Keratinocyte (primary cell): ENCODE measurements around the gene CPOX. TPM values are rescaled to one million over a fixed set of nuclear protein-coding genes. Genes with fewer than 3 reads are reported as not detected.

Experiments used
- DNase-seq: peaks from one replicate; pipeline ENCODE4 v3.0.0-alpha.2; 2011; ENCODE audit warnings: low read depth, missing footprints, low spot score
- FAIRE-seq: peaks from 2 replicates; lab custom pipeline; 2011; peaks lifted over from hg19 to GRCh38; lab: Jason Lieb, UNC
- H2AFZ ChIP-seq: 2 replicates; pipeline ENCODE4 v1.6.0; 2012; ENCODE audit warnings: low read length, control low read depth, inconsistent platforms; ENCODE audit not compliant: control insufficient read depth
- H3K27ac ChIP-seq: 2 replicates; pipeline ENCODE4 v1.5.1; 2011; ENCODE audit warnings: low read length; ENCODE audit not compliant: control insufficient read depth, insufficient read depth
- H3K27me3 ChIP-seq: 3 replicates; pipeline ENCODE4 v1.6.0; 2011; ENCODE audit warnings: low read length; ENCODE audit not compliant: control insufficient read depth, insufficient read depth; ENCODE audit errors: extremely low read depth
- H3K36me3 ChIP-seq, 2 experiments: 2 replicates in 1 of 2; 3 replicates in 1 of 2; pipeline ENCODE4 v1.5.1; 2011; ENCODE audit warnings: low read length in 2 of 2, mild to moderate bottlenecking in 1 of 2; ENCODE audit not compliant: control insufficient read depth in 2 of 2, insufficient read depth in 2 of 2; ENCODE audit errors: extremely low read depth in 1 of 2
- H3K4me1 ChIP-seq: 3 replicates; pipeline ENCODE4 v1.5.1; 2011; ENCODE audit warnings: low read length; ENCODE audit not compliant: control insufficient read depth, insufficient read depth; ENCODE audit errors: extremely low read depth
- H3K4me2 ChIP-seq: 3 replicates; pipeline ENCODE4 v1.6.0; 2011; ENCODE audit warnings: low read depth, low read length; ENCODE audit not compliant: control insufficient read depth, insufficient read depth; ENCODE audit errors: extremely low read depth
- H3K4me3 ChIP-seq, 3 experiments: fragments of 200-600 bp in 1 of 3; sonication (generic) in 1 of 3; 2 replicates in 2 of 3; 3 replicates in 1 of 3; pipeline ENCODE4 v1.5.1; 2011 to 2016; ENCODE audit warnings: low read length in 3 of 3, mild to moderate bottlenecking in 3 of 3, control low read depth in 2 of 3, inconsistent platforms in 1 of 3, low read depth in 1 of 3, mixed read lengths in 1 of 3, mixed run types in 1 of 3, moderate library complexity in 1 of 3; ENCODE audit not compliant: control insufficient read depth in 2 of 3, insufficient read depth in 2 of 3; ENCODE audit errors: extremely low read depth in 1 of 3
- H3K79me2 ChIP-seq: 2 replicates; pipeline ENCODE4 v1.6.0; 2012; ENCODE audit warnings: low read length; ENCODE audit not compliant: control insufficient read depth, insufficient read depth
- H3K9ac ChIP-seq: 3 replicates; pipeline ENCODE4 v1.6.0; 2011; ENCODE audit warnings: low read length; ENCODE audit not compliant: control insufficient read depth, insufficient read depth; ENCODE audit errors: extremely low read depth
- H3K9me1 ChIP-seq: 3 replicates; pipeline ENCODE4 v1.6.0; 2011; ENCODE audit warnings: low read length; ENCODE audit not compliant: control insufficient read depth, insufficient read depth; ENCODE audit errors: extremely low read depth
- H3K9me3 ChIP-seq: 2 replicates; pipeline ENCODE4 v1.5.1; 2012; ENCODE audit warnings: low read depth, low read length; ENCODE audit not compliant: control insufficient read depth
- H4K20me1 ChIP-seq: 3 replicates; pipeline ENCODE4 v1.6.0; 2011; ENCODE audit warnings: low read length; ENCODE audit not compliant: control insufficient read depth, insufficient read depth; ENCODE audit errors: extremely low read depth
- CTCF ChIP-seq, 3 experiments: IDR thresholded peaks in 1 of 3; conservative IDR thresholded peaks in 1 of 3; optimal IDR thresholded peaks in 1 of 3; 2 replicates in 2 of 3; 3 replicates in 1 of 3; pipeline versions ENCODE3 to v1.5.1; 2011; ENCODE audit warnings: low read length in 3 of 3, mild to moderate bottlenecking in 3 of 3, moderate library complexity in 2 of 3, control low read depth in 1 of 3, inconsistent platforms in 1 of 3; ENCODE audit not compliant: insufficient read depth in 2 of 3; ENCODE audit errors: extremely low read depth in 1 of 3
- EZH2 ChIP-seq: IDR thresholded peaks from one replicate; pipeline ENCODE4 v1.6.1; 2012; ENCODE audit warnings: inconsistent platforms, mild to moderate bottlenecking, low read length, moderate library complexity
- dilution Hi-C: fragments of 300-500 bp; cut with MboI; formaldehyde crosslinking; loops from one replicate; pipeline ENCODE4 v1.7.0; 2020; ENCODE audit warnings: low sequenced_read_pairs; ENCODE audit not compliant: extremely low pct_ligation_motif_present
- polyA plus RNA-seq, 5 experiments: library from polyadenylated mRNA; depleted of rRNA in 3 of 5; stranded (reverse) in 3 of 5; stranded (forward) in 1 of 5; unstranded in 1 of 5; fragments of >200 nt; gene quantifications; 1 replicate in 1 of 5; 2 replicates in 3 of 5; 3 replicates in 1 of 5; pipeline versions ENCODE4 v1.2.1 to v1.2.3, GENCODE V29; 2011 to 2012; ENCODE audit warnings: missing spikeins in 2 of 5, low read depth in 1 of 5, low replicate concordance in 1 of 5

CPOX gene
- polyA plus RNA-seq, 1 donor (not counting 4 experiments of a cell fraction or from before 2014, with no cell fraction given), result 29.4 TPM

- Histone ChIP-seq H3K4me3 (no peak overlapping the region), H3K36me3 (no peaks in the 10 kb centered on the region), H3K9ac (no peak overlapping the region), H3K4me2 (no peak overlapping the region), H3K9me3 (no peaks in the 10 kb centered on the region), H3K27me3 (no peaks in the 10 kb centered on the region), H4K20me1 (no peaks in the 10 kb centered on the region), H3K4me1 (peaks cover 2% of the 10 kb centered on the region), H3K9me1 (no peaks in the 10 kb centered on the region), H2AFZ (no peak overlapping the region), H3K79me2 (no peaks in the 10 kb centered on the region), H3K27ac (no peak overlapping the region)
- dilution Hi-C loops, result no loop called here
- DNase-seq, result no peak
- TF ChIP-seq CTCF (optimal IDR thresholded peaks at IDR 0.05 in 1 of 3, IDR thresholded peaks at IDR 0.05 in 1 of 3, conservative IDR thresholded peaks at IDR 0.05 in 1 of 3; ENCODE audit: extremely low read depth in 1 of 3, insufficient read depth in 2 of 3, low read length in 3 of 3), result no peak
- no peak for TF ChIP-seq EZH2
- no peak for FAIRE-seq
Measured at GRCh38 chr3:98542623-98543022, 50.8 kb downstream of the CPOX start.

GRCh38 chr3:98541695-98542094 lies 51.7 kb downstream of the CPOX start:
- Histone ChIP-seq H3K36me3 (no peaks in the 10 kb centered on the region), H3K79me2 (no peaks in the 10 kb centered on the region)
- peak; percentile 53 for FAIRE-seq

More at GRCh38 chr3:98541695-98542094, 51.7 kb downstream of the CPOX start:
- Histone ChIP-seq H3K4me1 (peaks cover 2% of the 10 kb centered on the region), H3K4me2 (no peak overlapping the region), H4K20me1 (no peaks in the 10 kb centered on the region), H3K27ac (no peak overlapping the region), H3K4me3 (no peak overlapping the region), H3K9me1 (no peaks in the 10 kb centered on the region), H3K27me3 (no peaks in the 10 kb centered on the region), H2AFZ (no peak overlapping the region), H3K9me3 (no peaks in the 10 kb centered on the region), H3K9ac (no peak overlapping the region)
- DNase-seq, result no peak
- dilution Hi-C loops, result no loop called here
- no peak for TF ChIP-seq CTCF (optimal IDR thresholded peaks at IDR 0.05 in 1 of 3, IDR thresholded peaks at IDR 0.05 in 1 of 3, conservative IDR thresholded peaks at IDR 0.05 in 1 of 3; ENCODE audit: extremely low read depth in 1 of 3, insufficient read depth in 2 of 3, low read length in 3 of 3)
- TF ChIP-seq EZH2, result no peak
